ENCODE results near the gene FXYD4. TPM values are rescaled to one million over a fixed set of nuclear protein-coding genes. Genes with fewer than 3 reads are reported as not detected.

FXYD4 gene
- polyA plus RNA-seq, 1 experiment: not detected

DNA sequence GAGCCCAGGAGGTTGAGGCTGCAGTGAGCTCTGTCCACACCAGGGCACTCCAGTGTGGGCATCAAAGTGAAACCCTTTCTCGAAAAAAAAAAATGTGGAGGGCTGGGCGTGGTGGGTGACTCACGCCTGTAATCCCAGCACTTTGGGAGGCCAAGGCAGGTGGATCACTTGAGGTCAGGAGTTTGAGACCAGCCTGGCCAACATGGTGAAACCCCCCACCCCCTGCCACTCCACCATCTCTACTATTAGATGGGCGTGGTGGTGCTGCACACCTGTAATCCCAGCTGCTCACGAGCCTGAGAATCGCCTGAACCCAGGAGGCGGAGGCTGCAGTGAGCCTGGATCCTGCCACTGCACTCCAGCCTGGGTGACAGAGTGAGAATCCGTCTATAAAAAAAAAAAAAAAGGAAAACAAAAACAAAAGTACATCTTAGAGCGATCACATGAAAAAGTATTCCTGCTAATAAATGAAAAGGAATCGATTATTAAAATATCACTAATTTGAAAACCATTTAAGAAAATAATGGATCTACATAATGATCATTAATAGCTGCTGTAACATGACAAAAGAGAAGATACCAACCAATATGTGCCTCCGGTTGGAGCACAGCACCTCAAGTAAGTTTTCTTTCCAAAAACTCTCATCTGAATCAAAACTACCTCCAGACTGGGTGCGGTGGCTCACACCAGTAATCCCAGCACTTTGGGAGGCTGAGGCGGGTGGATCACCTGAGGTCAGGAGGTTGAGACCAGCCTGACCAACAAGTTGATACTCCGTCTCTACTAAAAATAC, 32.7 kb downstream of the FXYD4 start:
- Histone ChIP-seq H3K36me3 (ENCODE audit: control insufficient read depth, insufficient read depth, low read length) (peaks cover 2% of the 10 kb centered on the region; the same call in 1 of the 2 replicates), H3K27me3 (ENCODE audit: control insufficient read depth, insufficient read depth, low read length) (no peaks in the 10 kb centered on the region), H3K4me3 (ENCODE audit: low read depth, low read length) (no peak overlapping the region)
- TF ChIP-seq, protein P1, sequence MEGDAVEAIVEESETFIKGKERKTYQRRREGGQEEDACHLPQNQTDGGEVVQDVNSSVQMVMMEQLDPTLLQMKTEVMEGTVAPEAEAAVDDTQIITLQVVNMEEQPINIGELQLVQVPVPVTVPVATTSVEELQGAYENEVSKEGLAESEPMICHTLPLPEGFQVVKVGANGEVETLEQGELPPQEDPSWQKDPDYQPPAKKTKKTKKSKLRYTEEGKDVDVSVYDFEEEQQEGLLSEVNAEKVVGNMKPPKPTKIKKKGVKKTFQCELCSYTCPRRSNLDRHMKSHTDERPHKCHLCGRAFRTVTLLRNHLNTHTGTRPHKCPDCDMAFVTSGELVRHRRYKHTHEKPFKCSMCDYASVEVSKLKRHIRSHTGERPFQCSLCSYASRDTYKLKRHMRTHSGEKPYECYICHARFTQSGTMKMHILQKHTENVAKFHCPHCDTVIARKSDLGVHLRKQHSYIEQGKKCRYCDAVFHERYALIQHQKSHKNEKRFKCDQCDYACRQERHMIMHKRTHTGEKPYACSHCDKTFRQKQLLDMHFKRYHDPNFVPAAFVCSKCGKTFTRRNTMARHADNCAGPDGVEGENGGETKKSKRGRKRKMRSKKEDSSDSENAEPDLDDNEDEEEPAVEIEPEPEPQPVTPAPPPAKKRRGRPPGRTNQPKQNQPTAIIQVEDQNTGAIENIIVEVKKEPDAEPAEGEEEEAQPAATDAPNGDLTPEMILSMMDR (IDR thresholded peaks at IDR 0.05; ENCODE audit: insufficient read depth, low read depth, low read length): no peak
- DNase-seq (ENCODE audit: low read depth): no peak
- ChIA-PET CTCF (interaction anchor here (0.7 kb wide), 1 partner anchor 580 kb away, joined by 3 read pairs; no protein-coding TSS in a partner anchor), POLR2A (no interaction called here)

GRCh38 chr10:43404704-43405084, 33.3 kb downstream of the FXYD4 start:
- CTCF ChIA-PET: interaction anchor here (1.3 kb wide), 1 partner anchor 8 kb away, joined by 4 read pairs; no protein-coding TSS in a partner anchor
- POLR2A ChIA-PET: no interaction called here
- TF ChIP-seq, protein P1 (IDR thresholded peaks at IDR 0.05; ENCODE audit: insufficient read depth, low read depth, low read length): no peak
- Histone ChIP-seq H3K27me3 (ENCODE audit: control insufficient read depth, insufficient read depth, low read length) (no peaks in the 10 kb centered on the region), H3K4me3 (ENCODE audit: low read depth, low read length) (no peak overlapping the region), H3K36me3 (ENCODE audit: control insufficient read depth, insufficient read depth, low read length) (peaks cover 2% of the 10 kb centered on the region; the same call in 1 of the 2 replicates)
- DNase-seq (ENCODE audit: low read depth): no peak

DNA sequence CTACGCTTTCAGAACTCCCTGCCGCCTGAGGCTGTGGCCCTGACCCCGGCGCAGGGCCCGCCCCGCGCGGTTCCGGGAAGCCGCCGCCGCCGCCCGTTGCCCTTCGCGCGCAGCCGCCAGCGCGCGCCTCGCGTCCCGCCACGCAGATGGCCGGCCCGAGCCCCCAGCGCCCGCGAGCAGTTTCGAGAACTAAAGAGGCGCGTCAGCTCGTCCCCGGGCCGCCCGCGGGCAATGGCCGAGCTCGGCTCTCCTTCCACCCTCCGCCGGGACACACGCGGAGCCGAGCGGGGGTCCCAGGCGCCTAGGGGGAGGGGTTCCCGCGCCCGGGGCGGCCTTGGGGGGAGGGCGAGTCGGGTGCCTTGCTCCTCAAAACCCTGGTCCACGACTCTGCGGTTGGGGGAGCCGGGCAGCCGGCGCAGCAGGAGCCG, 35.7 kb downstream of the FXYD4 start:
- TF ChIP-seq, protein P1 (IDR thresholded peaks at IDR 0.05; ENCODE audit: insufficient read depth, low read depth, low read length): no peak
- no peaks in the 10 kb centered on the region for H3K36me3 ChIP-seq (ENCODE audit: control insufficient read depth, insufficient read depth, low read length)
- ChIA-PET CTCF (interaction anchor here (0.9 kb wide), 1 partner anchor 17 kb away, joined by 4 read pairs; no protein-coding TSS in a partner anchor), POLR2A (no interaction called here)
- DNase-seq (ENCODE audit: low read depth): no peak
- peak overlapping the region; percentile 71 for H3K4me3 ChIP-seq (ENCODE audit: low read depth, low read length)
- H3K27me3 ChIP-seq (ENCODE audit: control insufficient read depth, insufficient read depth, low read length): no peaks in the 10 kb centered on the region

DNA sequence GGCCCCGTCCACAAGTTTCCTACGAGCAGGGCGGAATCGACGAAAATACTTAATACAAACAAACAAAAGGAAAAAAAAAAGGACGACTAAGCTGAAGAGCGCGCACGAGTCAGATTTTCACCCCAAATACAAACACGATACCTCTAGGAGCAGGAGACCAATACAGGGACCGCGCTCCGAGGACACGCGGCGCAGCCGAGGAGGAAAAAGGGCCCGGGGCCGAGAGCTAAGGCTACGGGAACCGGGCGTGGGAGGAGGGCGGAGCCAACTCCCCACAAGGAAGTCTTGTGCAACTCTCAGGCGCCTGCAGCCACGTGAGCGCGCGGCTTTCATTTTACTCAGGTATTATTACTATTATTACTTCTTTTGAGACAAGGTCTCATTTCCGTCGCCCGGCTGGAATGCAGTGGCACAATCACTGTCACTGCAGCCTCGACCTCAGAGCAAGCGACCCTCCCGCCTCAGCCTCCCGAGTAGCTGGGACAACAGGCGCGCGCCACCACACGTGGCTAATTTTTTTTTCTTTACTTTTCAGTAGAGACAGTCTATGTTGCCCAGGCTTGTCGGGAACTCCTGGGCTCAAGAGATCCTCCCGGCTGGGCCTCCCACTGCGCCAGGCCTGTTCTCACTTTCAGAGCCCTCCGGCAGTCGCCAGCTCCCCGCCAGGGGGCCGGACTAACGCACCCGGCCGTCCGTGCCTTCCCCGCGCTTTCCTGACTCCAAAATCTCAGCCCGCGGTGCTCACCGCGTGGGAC, 36.3 kb downstream of the FXYD4 start:
- peak overlapping the region; percentile 71 for H3K4me3 ChIP-seq (ENCODE audit: low read depth, low read length)
- POLR2A ChIA-PET: interaction anchor here (0.7 kb wide), 1 partner anchor 278 kb away, joined by 3 read pairs; no protein-coding TSS in a partner anchor
- H3K27me3 ChIP-seq (ENCODE audit: control insufficient read depth, insufficient read depth, low read length): no peaks in the 10 kb centered on the region
- no peaks in the 10 kb centered on the region for H3K36me3 ChIP-seq (ENCODE audit: control insufficient read depth, insufficient read depth, low read length)
- TF ChIP-seq, protein P1 (IDR thresholded peaks at IDR 0.05; ENCODE audit: insufficient read depth, low read depth, low read length): peak; percentile 62
- CTCF ChIA-PET: interaction anchor here (0.6 to 0.9 kb wide), 4 partner anchors 17 to 1214 kb away, joined by 3 to 4 read pairs (median 4); partner anchors contain the start of gene BMS1
- DNase-seq (ENCODE audit: low read depth): peak; percentile 43

GRCh38 chr10:43408331-43408709, 36.9 kb downstream of the FXYD4 start:
- TF ChIP-seq, protein P1 (IDR thresholded peaks at IDR 0.05; ENCODE audit: insufficient read depth, low read depth, low read length): no peak
- Histone ChIP-seq H3K36me3 (ENCODE audit: control insufficient read depth, insufficient read depth, low read length) (no peaks in the 10 kb centered on the region), H3K4me3 (ENCODE audit: low read depth, low read length) (peak overlapping the region; percentile 71), H3K27me3 (ENCODE audit: control insufficient read depth, insufficient read depth, low read length) (no peaks in the 10 kb centered on the region)
- CTCF ChIA-PET: no interaction called here
- POLR2A ChIA-PET: no interaction called here
- DNase-seq (ENCODE audit: low read depth): no peak
